Heart left ventricle (tissue), 13 donors: Measurements from ENCODE around the gene PLA2G6.

Experiments used
- POLR2A ChIP-seq, 2 donors: fragments of 450-650 bp; IDR thresholded peaks; one replicate each; pipeline ENCODE4 v1.6.1; 2017; ENCODE audit warnings: antibody characterized with exemption in 2 of 2, mild to moderate bottlenecking in 2 of 2, moderate library complexity in 2 of 2
- TF ChIP-seq, protein P1 (sequence below), 12 donors: fragments of 200-600 bp; sonication (generic) in 4 of 12; IDR thresholded peaks; one replicate each; pipeline versions ENCODE4 v1.5.0 to v1.8.0; 2018 to 2022; ENCODE audit warnings: antibody characterized with exemption in 12 of 12, mild to moderate bottlenecking in 5 of 12
- donor health status: ischemic (EF 13 %, LVEDD 7.1; RV severe dilation, severe dysfunction).
- donor health status: DM: no; HTN: yes; CAD: no.
- donor health status: DM: no; HTN: no; CAD: no.
- donor health status: ischemic (EF 25% LVEDD 6.9; RV normal size, moderate dysfunction).
- donor health status: ischemic (EF 25% LVEDD 5.7; RV mildly dilated, moderate dysfunction).
- donor health status: ischemic (EF 35%, LVEDD 5.7; RV mildly dilated, moderate dysfunction).
- donor health status: nonischemic (EF 11% LVEDD 7.7; RV severe dilation, severe dysfunction).
- donor health status: DM: yes; HTN: yes; CAD: no.
- donor health status: PGD.
- donor health status: ischemic (EF 29% LVEDD 5.4; RV normal size, mild dysfunction).
- donor health status: nonischemic (EF 23%, LVEDD 6.1; RV moderate dilation, normal function).

DNA sequence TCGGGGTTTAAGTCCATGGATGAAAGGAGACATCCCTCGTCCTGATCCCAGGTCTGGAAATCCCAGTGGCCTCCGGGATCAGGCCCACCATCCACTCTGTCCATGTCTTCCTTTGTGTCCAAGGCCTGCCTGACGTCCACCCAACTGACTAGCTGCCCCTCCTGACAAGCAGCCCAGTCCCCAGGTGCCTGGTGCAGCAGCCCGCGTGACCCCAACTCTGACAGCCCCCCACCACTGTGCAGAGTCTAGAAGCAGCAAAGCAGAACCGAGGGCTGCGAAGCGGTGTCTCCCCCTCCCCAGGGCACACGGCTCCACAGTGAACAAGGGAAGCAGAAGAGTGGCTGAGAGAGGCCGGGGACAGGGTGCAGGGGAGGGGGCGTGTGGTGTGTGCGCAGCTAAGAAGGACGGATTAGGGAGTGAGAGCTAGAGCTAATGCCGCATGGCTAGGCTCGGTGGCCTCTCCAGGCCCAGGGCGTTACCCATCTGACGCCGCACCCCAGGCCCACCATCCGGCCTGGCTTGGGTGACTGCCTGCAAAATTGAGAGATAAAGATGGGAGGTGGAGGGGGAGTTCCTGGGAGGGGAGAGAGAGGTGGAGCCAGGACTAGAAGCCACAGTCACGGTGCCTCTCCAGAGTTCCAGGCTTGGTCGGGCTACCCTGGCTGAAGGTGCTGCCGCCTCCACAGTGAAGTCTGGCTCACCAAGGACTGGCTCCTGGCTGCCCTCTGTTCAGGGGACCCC, 54.5 kb downstream of the PLA2G6 start:
- TF ChIP-seq, protein P1, sequence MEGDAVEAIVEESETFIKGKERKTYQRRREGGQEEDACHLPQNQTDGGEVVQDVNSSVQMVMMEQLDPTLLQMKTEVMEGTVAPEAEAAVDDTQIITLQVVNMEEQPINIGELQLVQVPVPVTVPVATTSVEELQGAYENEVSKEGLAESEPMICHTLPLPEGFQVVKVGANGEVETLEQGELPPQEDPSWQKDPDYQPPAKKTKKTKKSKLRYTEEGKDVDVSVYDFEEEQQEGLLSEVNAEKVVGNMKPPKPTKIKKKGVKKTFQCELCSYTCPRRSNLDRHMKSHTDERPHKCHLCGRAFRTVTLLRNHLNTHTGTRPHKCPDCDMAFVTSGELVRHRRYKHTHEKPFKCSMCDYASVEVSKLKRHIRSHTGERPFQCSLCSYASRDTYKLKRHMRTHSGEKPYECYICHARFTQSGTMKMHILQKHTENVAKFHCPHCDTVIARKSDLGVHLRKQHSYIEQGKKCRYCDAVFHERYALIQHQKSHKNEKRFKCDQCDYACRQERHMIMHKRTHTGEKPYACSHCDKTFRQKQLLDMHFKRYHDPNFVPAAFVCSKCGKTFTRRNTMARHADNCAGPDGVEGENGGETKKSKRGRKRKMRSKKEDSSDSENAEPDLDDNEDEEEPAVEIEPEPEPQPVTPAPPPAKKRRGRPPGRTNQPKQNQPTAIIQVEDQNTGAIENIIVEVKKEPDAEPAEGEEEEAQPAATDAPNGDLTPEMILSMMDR (IDR thresholded peaks at IDR 0.05) = no peak
- no peak for TF ChIP-seq POLR2A (IDR thresholded peaks at IDR 0.05)
